Stomach (tissue), 4 donors: ENCODE measurements around the gene LRRTM4.

Experiments
- POLR2A ChIP-seq, 4 donors: fragments of 450-650 bp; IDR thresholded peaks; one replicate each; pipeline ENCODE4 v1.6.1; 2016; ENCODE audit warnings: antibody characterized with exemption in 4 of 4, control low read depth in 2 of 4, mild to moderate bottlenecking in 1 of 4, moderate library complexity in 1 of 4
- POLR2AphosphoS5 ChIP-seq, 3 donors: sonication (generic); formaldehyde crosslinking; IDR thresholded peaks; one replicate each; pipeline ENCODE4 v1.6.1; 2016; ENCODE audit warnings: antibody characterized with exemption in 3 of 3
- TF ChIP-seq, protein P1 (sequence below), 7 experiments: fragments of 450-650 bp in 4 of 7; fragments of 200-600 bp in 3 of 7; sonication (generic) in 3 of 7; IDR thresholded peaks; one replicate each; pipeline ENCODE4 v1.5.1; 2016 to 2019; ENCODE audit warnings: antibody characterized with exemption in 7 of 7, control low read depth in 2 of 7, mild to moderate bottlenecking in 1 of 7

DNA sequence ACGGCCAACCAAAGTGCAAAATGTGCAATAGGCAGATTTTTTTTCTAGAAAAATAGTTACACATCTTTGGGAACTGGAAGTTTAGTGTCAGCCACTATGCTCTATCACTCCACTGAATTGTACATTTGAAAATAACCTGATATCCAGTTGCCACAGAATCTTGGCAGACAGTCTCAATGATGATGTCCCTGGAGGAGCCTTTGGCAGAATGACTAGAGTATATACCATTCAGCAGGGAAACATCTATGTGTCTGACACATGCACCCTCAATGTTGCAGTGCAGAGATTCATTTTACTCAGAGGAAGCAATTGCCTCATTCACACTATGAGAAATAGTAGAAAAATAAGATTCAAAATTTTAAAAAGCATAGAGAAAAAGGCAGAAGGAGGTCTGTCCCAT is 475.8 kb downstream of the LRRTM4 start:
- TF ChIP-seq POLR2AphosphoS5 (IDR thresholded peaks at IDR 0.05): no peak
- TF ChIP-seq, protein P1, sequence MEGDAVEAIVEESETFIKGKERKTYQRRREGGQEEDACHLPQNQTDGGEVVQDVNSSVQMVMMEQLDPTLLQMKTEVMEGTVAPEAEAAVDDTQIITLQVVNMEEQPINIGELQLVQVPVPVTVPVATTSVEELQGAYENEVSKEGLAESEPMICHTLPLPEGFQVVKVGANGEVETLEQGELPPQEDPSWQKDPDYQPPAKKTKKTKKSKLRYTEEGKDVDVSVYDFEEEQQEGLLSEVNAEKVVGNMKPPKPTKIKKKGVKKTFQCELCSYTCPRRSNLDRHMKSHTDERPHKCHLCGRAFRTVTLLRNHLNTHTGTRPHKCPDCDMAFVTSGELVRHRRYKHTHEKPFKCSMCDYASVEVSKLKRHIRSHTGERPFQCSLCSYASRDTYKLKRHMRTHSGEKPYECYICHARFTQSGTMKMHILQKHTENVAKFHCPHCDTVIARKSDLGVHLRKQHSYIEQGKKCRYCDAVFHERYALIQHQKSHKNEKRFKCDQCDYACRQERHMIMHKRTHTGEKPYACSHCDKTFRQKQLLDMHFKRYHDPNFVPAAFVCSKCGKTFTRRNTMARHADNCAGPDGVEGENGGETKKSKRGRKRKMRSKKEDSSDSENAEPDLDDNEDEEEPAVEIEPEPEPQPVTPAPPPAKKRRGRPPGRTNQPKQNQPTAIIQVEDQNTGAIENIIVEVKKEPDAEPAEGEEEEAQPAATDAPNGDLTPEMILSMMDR (IDR thresholded peaks at IDR 0.05): no peak
- TF ChIP-seq POLR2A (IDR thresholded peaks at IDR 0.05): no peak
